Endometrial microvascular endothelial cells (primary cell): ENCODE results near the gene PXDC1. TPM values are rescaled to one million over a fixed set of nuclear protein-coding genes. Genes with fewer than 3 reads are reported as not detected.

Experiments used
- in situ Hi-C: cut with HindIII; loops from 2 replicates; pipeline ENCODE4 v1.10.0; 2017; ENCODE audit warnings: low sequenced_read_pairs, low pct_unique_long_range_greater_than_20kb; ENCODE audit errors: inconsistent ontology term
- total RNA-seq: library from RNA; depleted of rRNA; stranded (reverse); fragments of >200 nt; gene quantifications from one replicate; pipeline ENCODE4 v1.2.3, GENCODE V29; 2015; ENCODE audit errors: inconsistent ontology term

Gene PXDC1
- total RNA-seq, 1 donor from 2014 or later: 77.1 TPM

- in situ Hi-C loops: no loop called here
These were observed 10.7 kb downstream of the PXDC1 start for GRCh38 chr6:3740551-3741476.

GRCh38 chr6:3739311-3739897, 12.1 kb downstream of the PXDC1 start:
- in situ Hi-C loops: no loop called here

GRCh38 chr6:3738381-3739131, 13.0 kb downstream of the PXDC1 start:
- in situ Hi-C loops: no loop called here

DNA sequence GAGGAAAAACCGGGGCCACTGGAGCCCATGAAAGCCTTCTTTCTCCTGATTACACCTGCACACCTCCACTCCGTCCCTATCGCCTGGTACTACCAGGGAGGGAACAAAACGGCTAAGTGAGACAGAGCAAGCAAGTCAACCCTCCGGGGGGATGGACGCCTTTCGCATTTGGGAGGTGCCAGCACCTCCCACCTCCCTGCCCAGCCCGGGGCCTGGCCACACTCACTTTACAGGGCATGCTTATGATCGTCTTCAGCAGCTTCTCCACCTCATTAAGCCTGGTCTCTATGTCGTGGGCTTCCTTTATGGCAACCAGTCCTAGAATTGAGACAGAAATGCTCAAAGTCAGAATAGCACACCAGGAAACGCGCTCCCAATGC, 13.7 kb downstream of the PXDC1 start:
- in situ Hi-C loops: no loop called here

GRCh38 chr6:3737149-3737830, 14.2 kb downstream of the PXDC1 start:
- in situ Hi-C loops: no loop called here

- in situ Hi-C loops: no loop called here
These were observed 16.4 kb downstream of the PXDC1 start for GRCh38 chr6:3735029-3735605.

- in situ Hi-C loops: no loop called here
These were observed 17.5 kb downstream of the PXDC1 start for GRCh38 chr6:3734023-3734422.

GRCh38 chr6:3733321-3733925, 18.1 kb downstream of the PXDC1 start:
- in situ Hi-C loops: no loop called here

DNA sequence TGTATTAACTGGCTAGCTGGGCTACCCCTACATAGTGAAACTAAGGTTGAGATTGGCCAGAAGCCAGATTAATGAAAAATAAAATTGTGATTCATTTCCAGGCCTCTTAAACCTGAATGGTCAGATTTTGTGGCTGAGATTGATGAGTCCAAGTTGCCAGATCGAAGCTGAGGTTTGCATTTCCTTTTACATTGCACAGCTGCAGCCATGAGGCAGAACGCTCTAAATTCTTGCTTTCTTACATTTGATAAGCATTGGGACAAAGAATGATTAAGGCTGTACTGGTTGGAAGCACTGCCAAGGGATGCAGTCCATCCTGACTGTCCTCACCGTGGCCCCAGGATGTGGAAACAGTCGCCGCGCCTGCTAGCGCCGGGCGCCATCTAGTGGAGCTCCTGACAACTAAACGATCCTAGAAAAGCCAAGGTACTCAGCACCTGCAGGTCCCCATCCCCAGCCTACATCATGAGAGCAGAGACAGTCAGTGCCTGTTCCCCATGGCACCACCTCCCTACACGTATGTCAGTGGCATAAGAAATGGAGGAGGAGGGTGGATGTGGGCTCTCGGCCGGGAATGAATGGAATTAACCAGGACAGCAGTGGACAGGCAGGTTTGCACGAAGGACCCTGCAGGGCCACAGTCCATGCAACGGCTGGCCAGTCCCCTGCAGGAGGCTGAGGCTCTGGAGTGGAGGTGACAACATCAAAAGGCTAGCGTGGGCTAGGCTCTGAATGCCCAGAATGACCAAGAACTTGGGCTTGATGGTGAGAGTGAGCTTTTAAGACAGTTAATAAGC, 19.0 kb downstream of the PXDC1 start:
- in situ Hi-C loops: no loop called here

DNA sequence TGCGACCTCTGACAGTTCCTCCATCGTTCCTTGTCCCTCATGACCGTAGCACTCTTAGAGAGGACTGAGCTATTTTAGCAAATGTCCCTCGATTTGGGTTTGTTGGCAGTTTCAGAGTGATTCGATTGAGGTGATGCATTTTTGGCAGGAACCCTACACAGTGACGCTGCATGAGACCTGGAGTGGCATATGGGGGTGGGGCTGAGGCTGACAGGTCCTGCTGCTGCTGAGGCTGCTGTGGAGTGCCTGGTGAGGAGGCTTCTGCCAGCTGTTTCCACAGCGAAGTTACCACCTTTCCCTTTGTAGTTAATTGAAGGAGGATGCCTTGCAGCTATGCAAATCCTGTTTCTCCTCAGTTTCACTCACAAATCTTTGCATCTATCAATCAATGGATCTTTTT, 19.8 kb downstream of the PXDC1 start:
- in situ Hi-C loops: no loop called here

DNA sequence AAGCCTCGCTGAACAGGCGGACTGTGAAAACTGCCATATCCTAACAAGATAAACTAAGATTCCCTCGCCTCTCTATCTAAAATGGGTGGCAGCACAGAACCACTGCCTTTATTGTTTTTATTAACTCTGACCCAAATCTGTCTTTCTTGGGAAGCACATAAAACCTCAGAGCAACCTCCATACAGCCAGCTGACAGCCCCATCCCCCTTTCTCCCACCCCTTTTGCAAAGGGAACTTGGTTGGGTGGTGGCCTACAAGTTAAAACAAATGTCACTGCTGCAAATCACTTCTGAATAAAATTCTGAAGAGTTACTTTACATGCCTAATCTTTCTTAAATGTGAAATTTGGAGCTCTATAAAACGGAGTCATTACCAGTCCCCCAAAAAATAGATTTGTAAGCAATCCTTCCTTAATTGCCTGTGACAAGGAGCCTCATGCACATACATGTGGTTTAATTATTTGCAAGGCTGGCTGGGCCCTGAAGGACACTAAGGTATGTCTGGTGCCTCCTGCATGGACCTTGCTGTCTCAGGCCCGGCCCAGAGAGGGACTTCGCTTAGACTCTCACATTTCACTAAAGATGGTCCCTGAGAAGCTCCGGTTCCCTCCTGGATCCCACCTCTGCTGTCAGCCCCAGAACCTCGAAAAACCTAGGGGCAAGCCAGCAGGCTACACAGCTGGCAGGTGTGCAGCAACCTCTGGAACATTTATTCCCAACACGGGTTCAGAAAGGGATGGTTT, 21.7 kb downstream of the PXDC1 start:
- in situ Hi-C loops: no loop called here

DNA sequence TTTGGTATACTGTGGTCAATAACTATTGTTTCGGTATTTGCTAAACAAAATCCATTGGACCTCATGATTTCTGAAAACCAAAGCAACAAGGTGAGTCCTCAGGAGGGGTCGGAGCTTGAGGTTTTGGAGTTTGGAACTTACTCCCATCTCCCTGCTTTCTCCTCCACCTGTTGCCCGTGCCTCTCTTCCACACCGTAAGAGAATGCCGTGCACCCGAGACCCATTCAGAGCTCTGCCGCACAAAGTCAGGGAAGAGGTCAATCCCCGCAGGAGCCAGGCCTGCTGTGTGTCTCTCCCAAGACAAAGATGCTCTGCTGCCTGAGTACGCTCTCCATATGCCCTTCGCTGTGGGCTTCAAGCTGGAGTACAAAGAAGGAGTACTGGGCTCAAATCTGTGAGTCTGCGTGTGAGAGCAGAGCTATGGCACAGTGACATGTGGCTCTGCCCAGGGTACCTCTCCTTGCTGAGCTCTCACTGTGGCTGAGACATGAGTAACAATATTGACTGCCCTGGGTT, 23.9 kb downstream of the PXDC1 start:
- in situ Hi-C loops: no loop called here

DNA sequence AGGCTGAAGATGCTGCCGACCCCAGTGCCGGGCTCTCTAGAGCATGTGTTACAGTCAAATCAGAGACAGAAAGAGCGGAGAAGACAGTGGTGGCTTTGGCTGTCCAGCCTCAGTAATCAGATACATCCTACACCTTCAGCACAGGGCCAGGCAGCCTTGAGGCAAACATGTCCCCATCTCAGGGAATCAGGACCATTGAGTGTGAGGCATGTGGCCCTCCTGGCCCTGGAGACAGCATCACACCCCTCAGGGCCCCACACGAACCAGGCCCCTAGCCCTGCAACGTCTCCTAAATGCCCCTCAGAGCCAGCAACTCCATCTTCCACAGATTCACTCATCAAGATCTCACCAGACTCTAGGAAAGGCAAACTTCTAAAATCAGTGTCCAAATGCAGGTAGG, 24.5 kb downstream of the PXDC1 start:
- in situ Hi-C loops: no loop called here

DNA sequence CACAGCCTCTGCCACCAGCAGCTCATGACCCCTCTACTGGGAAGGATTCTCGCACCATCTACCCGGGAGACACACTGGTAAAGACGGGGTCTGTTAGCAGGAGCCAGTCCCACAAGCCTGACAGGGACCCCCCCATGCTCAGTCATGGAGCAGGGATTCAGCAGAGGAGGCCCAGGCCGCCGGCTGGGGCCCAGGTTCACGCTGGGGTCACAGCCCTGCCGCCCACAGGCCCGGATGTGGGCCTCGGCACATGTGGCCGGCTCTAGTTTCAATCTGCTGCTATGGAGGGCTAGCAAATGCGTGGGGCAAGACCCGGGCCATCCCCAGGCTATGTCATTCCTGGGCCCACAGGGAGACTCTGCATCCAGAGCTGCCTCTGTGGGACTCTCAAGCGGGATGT, 25.1 kb downstream of the PXDC1 start:
- in situ Hi-C loops: no loop called here

DNA sequence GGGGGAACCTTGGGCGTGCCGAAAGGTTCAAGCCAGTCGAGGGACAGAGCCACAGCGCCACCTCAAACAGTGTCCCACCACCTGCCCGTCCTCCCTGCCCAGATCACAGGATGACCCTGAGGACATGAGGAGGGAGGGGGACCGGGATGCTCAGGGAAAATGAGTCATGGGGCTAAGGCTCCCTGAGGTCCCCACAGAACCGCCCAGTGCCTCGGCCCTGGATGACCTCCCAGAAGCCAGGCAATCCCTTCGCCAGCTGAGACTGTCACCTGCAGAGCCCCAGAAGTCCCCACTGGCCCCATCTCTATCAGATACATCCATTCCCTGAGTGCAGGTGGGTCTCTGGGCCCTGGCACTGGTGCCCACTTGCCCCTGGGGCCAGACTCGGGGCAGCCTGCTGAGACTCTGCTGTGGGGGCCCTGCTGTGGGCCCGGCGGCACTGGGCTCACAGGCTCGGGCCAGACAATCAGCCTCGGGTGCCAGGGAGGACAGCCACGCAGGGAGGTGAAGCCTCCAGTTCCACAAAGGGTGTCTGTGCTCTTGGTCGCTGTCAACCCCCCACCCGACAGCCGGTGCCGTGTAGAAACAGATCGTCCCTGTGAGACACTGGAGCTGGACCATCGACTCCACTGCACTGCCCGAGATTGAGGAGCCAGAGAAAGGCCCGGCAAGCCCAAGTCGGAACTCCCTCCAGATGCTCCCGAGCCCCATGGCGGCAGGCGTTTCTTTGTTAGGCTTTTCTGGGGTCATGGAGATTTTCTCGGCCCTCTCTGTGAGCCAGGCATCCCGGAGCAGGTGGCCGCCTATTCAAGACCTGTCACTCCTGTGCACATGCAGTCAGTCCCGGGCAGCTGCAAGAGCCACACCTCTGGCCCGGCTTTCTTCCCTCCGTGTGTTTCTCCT, 26.1 kb downstream of the PXDC1 start:
- in situ Hi-C loops: no loop called here
